HL-60 (cell line): ENCODE data around the gene CNRIP1.

ENCODE experiments used
- TF ChIP-seq, protein P1 (sequence below): IDR thresholded peaks from 2 replicates; pipeline ENCODE4 v1.6.1; 2012; ENCODE audit warnings: low read depth; ENCODE audit not compliant: insufficient replicate concordance
- TF ChIP-seq, protein P2 (sequence below): IDR thresholded peaks from one replicate; pipeline ENCODE4 v1.5.1; 2011; ENCODE audit warnings: low read length, control low read depth, inconsistent platforms; ENCODE audit not compliant: insufficient read depth

DNA sequence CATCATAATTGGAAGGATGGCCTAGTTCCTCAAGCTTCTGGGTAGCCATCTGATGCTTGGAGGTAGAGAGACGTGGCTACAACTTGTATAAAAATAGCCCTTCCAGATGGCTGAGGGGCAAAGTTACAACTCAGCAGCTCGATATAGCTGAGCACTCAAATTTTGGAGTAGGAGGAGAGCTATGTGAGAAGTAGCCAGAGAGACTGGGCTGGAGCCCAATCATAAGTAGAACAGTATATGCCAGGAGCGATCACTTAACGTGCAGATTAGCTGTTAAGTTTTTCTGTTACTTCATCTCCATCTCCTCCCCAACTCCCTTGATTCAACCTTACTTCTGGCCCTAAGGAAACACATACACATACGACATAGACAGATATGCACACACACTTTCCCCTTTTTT, 28.8 kb downstream of the CNRIP1 start:
- TF ChIP-seq, protein P1, sequence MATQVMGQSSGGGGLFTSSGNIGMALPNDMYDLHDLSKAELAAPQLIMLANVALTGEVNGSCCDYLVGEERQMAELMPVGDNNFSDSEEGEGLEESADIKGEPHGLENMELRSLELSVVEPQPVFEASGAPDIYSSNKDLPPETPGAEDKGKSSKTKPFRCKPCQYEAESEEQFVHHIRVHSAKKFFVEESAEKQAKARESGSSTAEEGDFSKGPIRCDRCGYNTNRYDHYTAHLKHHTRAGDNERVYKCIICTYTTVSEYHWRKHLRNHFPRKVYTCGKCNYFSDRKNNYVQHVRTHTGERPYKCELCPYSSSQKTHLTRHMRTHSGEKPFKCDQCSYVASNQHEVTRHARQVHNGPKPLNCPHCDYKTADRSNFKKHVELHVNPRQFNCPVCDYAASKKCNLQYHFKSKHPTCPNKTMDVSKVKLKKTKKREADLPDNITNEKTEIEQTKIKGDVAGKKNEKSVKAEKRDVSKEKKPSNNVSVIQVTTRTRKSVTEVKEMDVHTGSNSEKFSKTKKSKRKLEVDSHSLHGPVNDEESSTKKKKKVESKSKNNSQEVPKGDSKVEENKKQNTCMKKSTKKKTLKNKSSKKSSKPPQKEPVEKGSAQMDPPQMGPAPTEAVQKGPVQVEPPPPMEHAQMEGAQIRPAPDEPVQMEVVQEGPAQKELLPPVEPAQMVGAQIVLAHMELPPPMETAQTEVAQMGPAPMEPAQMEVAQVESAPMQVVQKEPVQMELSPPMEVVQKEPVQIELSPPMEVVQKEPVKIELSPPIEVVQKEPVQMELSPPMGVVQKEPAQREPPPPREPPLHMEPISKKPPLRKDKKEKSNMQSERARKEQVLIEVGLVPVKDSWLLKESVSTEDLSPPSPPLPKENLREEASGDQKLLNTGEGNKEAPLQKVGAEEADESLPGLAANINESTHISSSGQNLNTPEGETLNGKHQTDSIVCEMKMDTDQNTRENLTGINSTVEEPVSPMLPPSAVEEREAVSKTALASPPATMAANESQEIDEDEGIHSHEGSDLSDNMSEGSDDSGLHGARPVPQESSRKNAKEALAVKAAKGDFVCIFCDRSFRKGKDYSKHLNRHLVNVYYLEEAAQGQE, result no peak
- TF ChIP-seq, protein P2, sequence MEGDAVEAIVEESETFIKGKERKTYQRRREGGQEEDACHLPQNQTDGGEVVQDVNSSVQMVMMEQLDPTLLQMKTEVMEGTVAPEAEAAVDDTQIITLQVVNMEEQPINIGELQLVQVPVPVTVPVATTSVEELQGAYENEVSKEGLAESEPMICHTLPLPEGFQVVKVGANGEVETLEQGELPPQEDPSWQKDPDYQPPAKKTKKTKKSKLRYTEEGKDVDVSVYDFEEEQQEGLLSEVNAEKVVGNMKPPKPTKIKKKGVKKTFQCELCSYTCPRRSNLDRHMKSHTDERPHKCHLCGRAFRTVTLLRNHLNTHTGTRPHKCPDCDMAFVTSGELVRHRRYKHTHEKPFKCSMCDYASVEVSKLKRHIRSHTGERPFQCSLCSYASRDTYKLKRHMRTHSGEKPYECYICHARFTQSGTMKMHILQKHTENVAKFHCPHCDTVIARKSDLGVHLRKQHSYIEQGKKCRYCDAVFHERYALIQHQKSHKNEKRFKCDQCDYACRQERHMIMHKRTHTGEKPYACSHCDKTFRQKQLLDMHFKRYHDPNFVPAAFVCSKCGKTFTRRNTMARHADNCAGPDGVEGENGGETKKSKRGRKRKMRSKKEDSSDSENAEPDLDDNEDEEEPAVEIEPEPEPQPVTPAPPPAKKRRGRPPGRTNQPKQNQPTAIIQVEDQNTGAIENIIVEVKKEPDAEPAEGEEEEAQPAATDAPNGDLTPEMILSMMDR, result no peak
